H4 (cell line): ENCODE measurements around the gene KRT40. TPM values are rescaled to one million over a fixed set of nuclear protein-coding genes. Genes with fewer than 3 reads are reported as not detected.

Experiments used
- DNase-seq: peaks from one replicate; pipeline ENCODE4 v3.0.0-alpha.2; 2015; ENCODE audit warnings: low spot score
- total RNA-seq: library from RNA; depleted of rRNA; stranded (reverse); fragments of >200 nt; shearing (Covaris generic); gene quantifications from 2 replicates; pipeline ENCODE4 v1.2.3, GENCODE V29; 2014

KRT40 gene
- total RNA-seq, 1 experiment from 2014 or later, result not detected

- no peak for DNase-seq
Measured at GRCh38 chr17:40997361-40997760, 13.2 kb upstream of the KRT40 start.

GRCh38 chr17:40996829-40997228 is 12.7 kb upstream of the KRT40 start:
- DNase-seq, result no peak

- no peak for DNase-seq
Measured at GRCh38 chr17:40995116-40995515, 11.0 kb upstream of the KRT40 start.

GRCh38 chr17:40993839-40994238 is 9.7 kb upstream of the KRT40 start, which contains the start of gene KRTAP3-3:
Gene KRTAP3-3 (minus strand): TSS chr17:40994164. CDS start chr17:40994097, 67 bp downstream.
- DNase-seq, result no peak

GRCh38 chr17:40993084-40993483 is 9.0 kb upstream of the KRT40 start:
- no peak for DNase-seq

- no peak for DNase-seq
Measured at GRCh38 chr17:40992666-40993065, 8.5 kb upstream of the KRT40 start.

GRCh38 chr17:40986920-40987319 is 2.8 kb upstream of the KRT40 start:
- DNase-seq, result no peak

- no peak for DNase-seq
Measured at GRCh38 chr17:40981115-40981514, 3.0 kb downstream of the KRT40 start.

- DNase-seq, result no peak
Measured at GRCh38 chr17:40980596-40980995, 3.5 kb downstream of the KRT40 start.

- no peak for DNase-seq
Measured at GRCh38 chr17:40980117-40980516, 4.0 kb downstream of the KRT40 start.

GRCh38 chr17:40978575-40979151 is 5.5 kb downstream of the KRT40 start:
- DNase-seq, result no peak

- no peak for DNase-seq
Measured at GRCh38 chr17:40975516-40975915, 8.6 kb downstream of the KRT40 start.

GRCh38 chr17:40974366-40974765 is 9.8 kb downstream of the KRT40 start:
- DNase-seq, result no peak

GRCh38 chr17:40967582-40967981 is 16.5 kb downstream of the KRT40 start:
- DNase-seq, result no peak

GRCh38 chr17:40966848-40967247 is 17.3 kb downstream of the KRT40 start, which contains the start of gene KRT39:
Gene KRT39 (minus strand): TSS chr17:40966948. CDS start chr17:40966856, 92 bp downstream.
- DNase-seq, result no peak

- DNase-seq, result peak; percentile 53
Measured at GRCh38 chr17:40963838-40964237, 20.3 kb downstream of the KRT40 start.

- DNase-seq, result no peak
Measured at GRCh38 chr17:40962059-40962561, 22.0 kb downstream of the KRT40 start.

GRCh38 chr17:40961591-40961990 is 22.5 kb downstream of the KRT40 start:
- DNase-seq, result no peak

GRCh38 chr17:40960144-40960543 is 24.0 kb downstream of the KRT40 start:
- DNase-seq, result no peak

GRCh38 chr17:40958086-40958953 is 25.8 kb downstream of the KRT40 start:
- DNase-seq, result no peak

GRCh38 chr17:40956401-40957254 is 27.5 kb downstream of the KRT40 start:
- peak; percentile 51 for DNase-seq

GRCh38 chr17:40953881-40954280 is 30.2 kb downstream of the KRT40 start:
- no peak for DNase-seq
